Left ventricle myocardium inferior (tissue), 1 donor: ENCODE measurements around the gene HRK. TPM values are rescaled to one million over a fixed set of nuclear protein-coding genes. Genes with fewer than 3 reads are reported as not detected.
"Not testable (repeated sequence)": the region's sequence is repeated elsewhere in the genome, so short reads cannot be mapped to it uniquely, and the experiment has no call there.

Source experiments
- DNase-seq: peaks from one replicate; pipeline ENCODE4 v3.0.0-alpha.2; 2020
- H3K27ac ChIP-seq: fragments of 200-600 bp; replicated peaks from 2 replicates; pipeline ENCODE4 v1.8.0; 2021
- H3K27me3 ChIP-seq: fragments of 200-600 bp; 2 replicates; pipeline ENCODE4 v1.8.0; 2021; ENCODE audit warnings: low read depth
- H3K36me3 ChIP-seq: fragments of 200-600 bp; 2 replicates; pipeline ENCODE4 v1.8.0; 2021
- H3K4me1 ChIP-seq: fragments of 200-600 bp; 2 replicates; pipeline ENCODE4 v1.8.0; 2021
- H3K4me3 ChIP-seq: fragments of 200-600 bp; 2 replicates; pipeline ENCODE4 v1.8.0; 2021; ENCODE audit warnings: mild to moderate bottlenecking, moderate library complexity
- H3K9me3 ChIP-seq: fragments of 200-600 bp; replicated peaks from 2 replicates; pipeline ENCODE4 v1.8.0; 2021
- intact Hi-C: fragments of 100-400 bp; cut with micrococcal nuclease; formaldehyde crosslinking; loops from one replicate; pipeline ENCODE4 v1.11.0; 2022
- total RNA-seq: library from RNA; stranded (reverse); fragmentation: NEBNext Ultra II Directional; extraction: Animal tissue kit (Norgen Biotek cat#: 25700); gene quantifications from one replicate; pipeline ENCODE4 v1.2.1, GENCODE V29; 2021
- TF ChIP-seq, protein P1 (sequence below): fragments of 200-600 bp; IDR thresholded peaks from 2 replicates; pipeline ENCODE4 v1.8.0; 2021; ENCODE audit warnings: antibody characterized with exemption, mild to moderate bottlenecking, borderline replicate concordance
- donor health status: DM: no; HTN: yes; CAD: no; lungs with severe emphysema.

The HRK gene
- total RNA-seq, 1 donor from 2014 or later, result 0.77 TPM

DNA sequence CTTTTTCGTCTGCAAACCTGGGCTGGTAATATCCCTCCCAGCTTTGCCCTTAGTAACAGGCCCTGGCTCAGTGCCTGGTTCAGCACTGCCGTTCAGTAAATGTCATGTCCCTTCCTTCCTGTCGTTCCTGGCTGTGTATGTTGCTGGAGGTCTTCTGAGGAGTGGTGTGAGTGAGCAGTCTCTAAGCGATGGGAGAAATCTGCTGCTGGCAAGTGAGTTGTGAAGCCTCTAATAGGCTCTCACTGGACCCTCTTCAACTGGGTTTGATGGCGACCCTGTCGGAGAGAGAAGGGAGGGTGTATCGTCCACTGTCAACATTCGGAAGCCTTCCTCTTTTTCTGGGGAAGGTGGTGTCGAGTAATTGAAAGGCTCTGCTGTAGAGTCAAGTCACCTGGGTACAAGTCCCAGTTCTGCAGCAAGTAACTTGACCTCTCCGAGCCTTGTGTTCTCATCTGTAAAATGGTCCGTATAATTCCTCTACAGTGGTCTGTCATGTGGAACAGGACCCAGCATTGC, 62.8 kb downstream of the HRK start:
- H3K27me3 ChIP-seq, result no peaks in the 10 kb centered on the region
- H3K36me3 ChIP-seq, result no peaks in the 10 kb centered on the region
- H3K27ac ChIP-seq, result peak overlapping the region; percentile 98
- DNase-seq, result peak; percentile 37
- intact Hi-C loops, result no loop called here
- H3K9me3 ChIP-seq, result no peaks in the 10 kb centered on the region
- TF ChIP-seq, protein P1, sequence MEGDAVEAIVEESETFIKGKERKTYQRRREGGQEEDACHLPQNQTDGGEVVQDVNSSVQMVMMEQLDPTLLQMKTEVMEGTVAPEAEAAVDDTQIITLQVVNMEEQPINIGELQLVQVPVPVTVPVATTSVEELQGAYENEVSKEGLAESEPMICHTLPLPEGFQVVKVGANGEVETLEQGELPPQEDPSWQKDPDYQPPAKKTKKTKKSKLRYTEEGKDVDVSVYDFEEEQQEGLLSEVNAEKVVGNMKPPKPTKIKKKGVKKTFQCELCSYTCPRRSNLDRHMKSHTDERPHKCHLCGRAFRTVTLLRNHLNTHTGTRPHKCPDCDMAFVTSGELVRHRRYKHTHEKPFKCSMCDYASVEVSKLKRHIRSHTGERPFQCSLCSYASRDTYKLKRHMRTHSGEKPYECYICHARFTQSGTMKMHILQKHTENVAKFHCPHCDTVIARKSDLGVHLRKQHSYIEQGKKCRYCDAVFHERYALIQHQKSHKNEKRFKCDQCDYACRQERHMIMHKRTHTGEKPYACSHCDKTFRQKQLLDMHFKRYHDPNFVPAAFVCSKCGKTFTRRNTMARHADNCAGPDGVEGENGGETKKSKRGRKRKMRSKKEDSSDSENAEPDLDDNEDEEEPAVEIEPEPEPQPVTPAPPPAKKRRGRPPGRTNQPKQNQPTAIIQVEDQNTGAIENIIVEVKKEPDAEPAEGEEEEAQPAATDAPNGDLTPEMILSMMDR, result no peak
- H3K4me1 ChIP-seq, result peaks cover 13% of the 10 kb centered on the region
- H3K4me3 ChIP-seq, result peak overlapping the region; percentile 87

DNA sequence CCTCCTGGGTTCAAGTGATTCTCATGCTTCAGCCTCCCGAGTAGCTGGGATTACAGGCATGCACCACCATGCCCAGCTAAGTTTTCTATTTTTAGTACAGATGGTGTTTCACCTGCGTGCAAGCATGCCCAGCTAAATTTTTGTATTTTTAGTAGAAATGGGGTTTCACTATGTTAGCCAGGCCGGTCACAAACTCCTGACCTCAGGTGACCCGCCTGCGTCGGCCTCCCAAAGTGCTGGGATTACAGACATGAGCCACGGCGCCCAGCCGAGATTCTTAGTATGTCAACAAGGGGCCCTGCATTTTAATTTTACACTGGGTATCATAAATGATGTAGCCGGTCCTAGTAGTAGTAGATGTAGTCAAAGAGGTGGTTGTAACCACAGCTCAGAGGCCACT, 66.5 kb downstream of the HRK start:
- H3K4me3 ChIP-seq, intact Hi-C loops, H3K36me3 ChIP-seq, H3K27ac ChIP-seq, H3K27me3 ChIP-seq, DNase-seq, H3K9me3 ChIP-seq: not testable (repeated sequence)
- peaks cover 13% of the 10 kb centered on the region for H3K4me1 ChIP-seq

DNA sequence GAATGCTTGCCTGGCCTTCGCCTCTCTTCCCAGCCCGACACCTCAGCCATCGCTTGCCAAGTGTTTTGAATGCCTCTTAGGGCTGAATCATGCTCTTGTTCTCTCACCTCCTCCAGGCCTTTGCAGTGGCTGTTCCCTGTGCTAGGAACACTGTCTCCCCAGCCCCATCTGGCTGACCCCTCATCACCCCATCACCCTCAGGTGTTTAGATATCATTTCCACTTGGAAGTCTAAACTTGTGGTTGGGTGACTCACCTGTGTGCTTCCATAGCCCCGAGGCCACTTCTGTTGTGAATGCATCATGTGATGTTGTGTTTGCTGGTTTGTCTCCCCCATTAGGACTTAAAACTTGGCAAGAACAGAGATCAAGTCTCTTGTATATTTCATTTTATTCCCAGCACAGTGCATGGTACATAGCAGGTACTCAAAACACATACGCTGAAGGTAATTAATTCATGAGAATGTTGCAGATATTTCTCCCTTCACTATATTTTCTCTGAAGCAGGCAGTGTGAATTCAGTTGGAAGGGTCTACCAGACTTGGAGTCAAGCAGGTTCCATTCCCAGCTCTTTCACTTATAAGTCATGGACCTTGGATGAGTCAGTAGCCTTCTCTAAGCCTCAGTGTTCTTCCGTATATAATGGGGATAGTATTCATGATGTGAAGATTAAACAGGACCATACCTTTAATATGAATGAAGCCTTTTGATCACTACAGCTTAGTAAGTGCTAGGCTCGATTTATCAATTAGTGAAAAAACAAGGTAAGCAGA, 67.8 kb downstream of the HRK start:
- no peak for DNase-seq
- Histone ChIP-seq H3K27ac (no peak overlapping the region), H3K36me3 (no peaks in the 10 kb centered on the region), H3K4me3 (no peak overlapping the region), H3K27me3 (no peaks in the 10 kb centered on the region), H3K4me1 (peaks cover 7% of the 10 kb centered on the region), H3K9me3 (no peaks in the 10 kb centered on the region)
- intact Hi-C loops, result no loop called here
- TF ChIP-seq, protein P1, result no peak

DNA sequence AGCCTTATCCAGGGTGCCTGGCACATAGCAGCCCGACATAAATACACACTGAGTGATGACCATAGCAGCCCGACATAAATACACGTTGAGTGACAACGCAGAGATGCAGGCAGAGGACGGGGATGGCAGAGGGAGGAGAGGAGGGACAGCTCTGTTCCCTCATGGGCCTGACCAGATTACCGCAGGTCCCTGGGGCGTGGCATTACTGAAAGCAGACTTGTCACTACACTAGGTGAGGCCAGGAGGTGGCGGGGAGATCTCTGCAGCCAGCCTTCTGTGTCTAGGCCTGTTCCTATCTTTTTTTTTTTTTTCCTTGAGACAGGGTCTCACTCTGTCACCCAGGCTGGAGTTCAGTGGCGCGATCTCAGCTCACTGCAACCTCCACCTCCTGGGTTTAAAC, 69.0 kb downstream of the HRK start:
- intact Hi-C loops, result no loop called here
- no peak overlapping the region for H3K4me3 ChIP-seq

DNA sequence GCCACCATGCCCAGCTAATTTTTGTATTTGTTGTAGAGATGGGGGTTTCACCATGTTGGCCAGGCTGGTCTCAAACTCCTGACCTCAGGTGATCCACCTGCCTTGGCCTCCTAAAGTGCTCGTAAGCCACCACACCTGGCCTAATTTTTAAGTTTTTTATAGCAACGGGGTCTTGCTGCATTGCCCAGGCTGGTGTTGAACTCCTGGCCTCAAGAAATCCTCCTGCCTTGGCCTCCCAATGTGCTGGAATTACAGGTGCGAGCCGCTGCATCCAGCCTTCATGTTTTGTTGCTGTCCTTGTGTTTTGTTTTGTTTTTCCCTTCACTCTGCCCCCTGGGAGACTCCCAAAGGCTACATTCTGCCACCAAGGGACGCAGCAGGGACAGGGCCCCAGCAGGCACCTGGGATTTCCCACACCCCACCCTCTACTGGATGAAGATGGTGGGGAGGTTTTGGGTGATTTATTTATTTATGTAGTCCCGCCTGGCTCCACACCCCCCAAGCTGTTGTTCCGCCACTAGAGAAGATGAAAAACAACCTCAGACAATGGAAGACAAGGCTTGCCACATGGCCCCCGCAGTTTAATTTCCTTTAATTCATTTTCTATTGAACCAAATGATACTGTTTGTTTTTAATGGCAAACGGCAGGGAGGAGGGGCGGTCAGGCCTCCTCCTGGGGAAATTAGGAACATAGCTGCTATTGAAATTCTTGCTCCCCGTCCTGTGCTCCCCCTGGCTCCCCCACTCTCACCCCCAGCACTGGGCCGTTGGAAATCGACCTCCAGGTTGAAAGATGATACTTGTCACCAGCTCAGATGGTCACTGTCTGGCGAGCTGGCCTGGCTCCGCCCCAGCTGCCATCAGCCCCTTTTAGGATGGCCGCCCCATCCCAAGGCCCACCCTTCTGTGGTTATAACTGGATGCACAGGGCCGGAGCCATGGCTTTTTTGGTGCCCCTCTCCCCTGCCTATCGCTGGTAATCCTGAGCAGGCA, 72.8 kb downstream of the HRK start:
- DNase-seq, result no peak
- H3K27me3 ChIP-seq, result no peaks in the 10 kb centered on the region
- intact Hi-C loops, result no loop called here
- H3K9me3 ChIP-seq, result no peaks in the 10 kb centered on the region
- TF ChIP-seq, protein P1, result no peak
- no peak overlapping the region for H3K27ac ChIP-seq
- H3K4me3 ChIP-seq, result no peak overlapping the region
- no peaks in the 10 kb centered on the region for H3K36me3 ChIP-seq
- no peaks in the 10 kb centered on the region for H3K4me1 ChIP-seq

More for the DNA sequence above, 69.0 kb downstream of the HRK start:
- no peaks in the 10 kb centered on the region for H3K27me3 ChIP-seq
- no peak for DNase-seq
- H3K9me3 ChIP-seq, result no peaks in the 10 kb centered on the region
- TF ChIP-seq, protein P1, result no peak
- H3K27ac ChIP-seq, result no peak overlapping the region
- H3K36me3 ChIP-seq, result no peaks in the 10 kb centered on the region
- H3K4me1 ChIP-seq, result no peaks in the 10 kb centered on the region
